Neural progenitor cell (in vitro differentiated cells): Measurements from ENCODE around the gene CLPTM1. TPM values are rescaled to one million over a fixed set of nuclear protein-coding genes. Genes with fewer than 3 reads are reported as not detected.
A peak's percentile ranks its signal among the peaks of the same experiment; 100 is the strongest.
"Not testable (repeated sequence)": the region's sequence is repeated elsewhere in the genome, so short reads cannot be mapped to it uniquely, and the experiment has no call there.

Experiments used
- DNase-seq: peaks from one replicate; pipeline ENCODE4 v3.0.0-alpha.2; 2016; ENCODE audit warnings: low spot score
- H2AFZ ChIP-seq: fragments of 200-600 bp; sonication (generic); replicated peaks from 2 replicates; pipeline ENCODE4 v1.6.1; 2016; ENCODE audit warnings: antibody characterized with exemption
- H3F3A ChIP-seq: fragments of 200-600 bp; sonication (generic); 2 replicates; pipeline ENCODE4 v1.6.1; 2016; ENCODE audit warnings: antibody characterized with exemption, low read depth
- H3K27ac ChIP-seq: fragments of 200-600 bp; sonication (generic); 2 replicates; pipeline ENCODE4 v1.5.1; 2016; ENCODE audit warnings: mild to moderate bottlenecking
- H3K27me3 ChIP-seq: fragments of 200-600 bp; sonication (generic); 2 replicates; pipeline ENCODE4 v1.6.1; 2016; ENCODE audit warnings: mild to moderate bottlenecking, moderate library complexity
- H3K36me3 ChIP-seq: fragments of 200-600 bp; sonication (generic); 2 replicates; pipeline ENCODE4 v1.5.1; 2016
- H3K4me1 ChIP-seq: fragments of 200-600 bp; sonication (generic); 2 replicates; pipeline ENCODE4 v1.6.1; 2016; ENCODE audit warnings: mixed run types
- H3K4me2 ChIP-seq: fragments of 200-600 bp; sonication (generic); 2 replicates; pipeline ENCODE4 v1.6.1; 2016
- H3K4me3 ChIP-seq: fragments of 200-600 bp; sonication (generic); 2 replicates; pipeline ENCODE4 v1.5.1; 2016
- H3K79me2 ChIP-seq: fragments of 200-600 bp; sonication (generic); 2 replicates; pipeline ENCODE4 v1.6.1; 2016; ENCODE audit warnings: low read depth
- H3K9ac ChIP-seq: fragments of 200-600 bp; sonication (generic); 2 replicates; pipeline ENCODE4 v1.6.1; 2016
- H3K9me3 ChIP-seq: fragments of 200-600 bp; sonication (generic); 2 replicates; pipeline ENCODE4 v1.5.1; 2016; ENCODE audit warnings: low read depth
- H4K20me1 ChIP-seq: fragments of 200-600 bp; sonication (generic); 2 replicates; pipeline ENCODE4 v1.6.1; 2016; ENCODE audit warnings: low read depth
- H3K27ac Mint-ChIP-seq: 3 replicates; pipeline ENCODE4 v1.8.0; 2021; ENCODE audit warnings: mixed read lengths
- H3K27me3 Mint-ChIP-seq: 2 replicates; pipeline ENCODE4 v1.8.0; 2022; ENCODE audit warnings: low read depth, mild to moderate bottlenecking, inconsistent platforms, moderate library complexity, mixed read lengths; ENCODE audit not compliant: insufficient read depth
- H3K36me3 Mint-ChIP-seq: 3 replicates; pipeline ENCODE4 v1.8.0; 2021; ENCODE audit warnings: mixed read lengths
- H3K4me1 Mint-ChIP-seq: 3 replicates; pipeline ENCODE4 v1.8.0; 2021; ENCODE audit warnings: mixed read lengths
- H3K4me3 Mint-ChIP-seq: 3 replicates; pipeline ENCODE4 v1.8.0; 2021; ENCODE audit warnings: mild to moderate bottlenecking, moderate library complexity, mixed read lengths
- H3K9me3 Mint-ChIP-seq: 3 replicates; pipeline ENCODE4 v1.8.0; 2020; ENCODE audit warnings: mixed read lengths
- EZH2 ChIP-seq: fragments of 200-600 bp; sonication (generic); IDR thresholded peaks from 2 replicates; pipeline ENCODE4 v1.6.1; 2017; ENCODE audit warnings: antibody characterized with exemption, mild to moderate bottlenecking, moderate library complexity
- EZH2phosphoT487 ChIP-seq: fragments of 200-600 bp; sonication (generic); IDR thresholded peaks from 2 replicates; pipeline ENCODE4 v1.6.1; 2017; ENCODE audit warnings: antibody characterized with exemption
- total RNA-seq: library from RNA; depleted of rRNA; stranded (reverse); fragments of >200 nt; gene quantifications from 2 replicates; pipeline ENCODE4 v1.2.3, GENCODE V29; 2015; ENCODE audit warnings: low replicate concordance
- TF ChIP-seq, protein P1 (sequence below): fragments of 200-600 bp; sonication (generic); IDR thresholded peaks from 2 replicates; pipeline ENCODE4 v1.5.1; 2017; ENCODE audit warnings: antibody characterized with exemption, mild to moderate bottlenecking

The CLPTM1 gene
- total RNA-seq, 1 donor from 2014 or later = 12.1 TPM

DNA sequence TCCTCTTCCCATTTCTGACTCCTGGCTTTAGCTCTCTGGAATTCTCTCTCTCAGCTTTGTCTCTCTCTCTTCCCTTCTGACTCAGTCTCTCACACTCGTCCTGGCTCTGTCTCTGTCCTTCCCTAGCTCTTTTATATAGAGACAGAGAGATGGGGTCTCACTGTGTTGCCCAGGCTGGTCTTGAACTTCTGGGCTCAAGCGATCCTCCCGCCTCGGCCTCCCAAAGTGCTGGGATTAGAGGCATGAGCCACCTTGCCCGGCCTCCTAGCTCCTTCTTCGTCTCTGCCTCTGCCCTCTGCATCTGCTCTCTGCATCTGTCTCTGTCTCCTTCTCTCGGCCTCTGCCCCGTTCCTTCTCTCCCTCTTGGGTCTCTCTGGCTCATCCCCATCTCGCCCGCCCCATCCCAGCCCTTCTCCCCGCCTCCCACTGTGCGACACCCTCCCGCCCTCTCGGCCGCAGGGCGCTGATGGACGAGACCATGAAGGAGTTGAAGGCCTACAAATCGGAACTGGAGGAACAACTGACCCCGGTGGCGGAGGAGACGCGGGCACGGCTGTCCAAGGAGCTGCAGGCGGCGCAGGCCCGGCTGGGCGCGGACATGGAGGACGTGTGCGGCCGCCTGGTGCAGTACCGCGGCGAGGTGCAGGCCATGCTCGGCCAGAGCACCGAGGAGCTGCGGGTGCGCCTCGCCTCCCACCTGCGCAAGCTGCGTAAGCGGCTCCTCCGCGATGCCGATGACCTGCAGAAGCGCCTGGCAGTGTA is 46.9 kb upstream of the CLPTM1 start:
- Mint-ChIP-seq H3K27ac (peak overlapping the region; percentile 10), H3K27me3 (peaks cover 13% of the 10 kb centered on the region), H3K4me3 (no peak overlapping the region), H3K9me3 (no peaks in the 10 kb centered on the region), H3K36me3 (peaks cover 4% of the 10 kb centered on the region), H3K4me1 (peaks cover 33% of the 10 kb centered on the region)
- peaks cover 12% of the 10 kb centered on the region for H4K20me1 ChIP-seq
- peaks cover 42% of the 10 kb centered on the region for H3F3A ChIP-seq
- TF ChIP-seq EZH2 = no peak
- TF ChIP-seq, protein P1, sequence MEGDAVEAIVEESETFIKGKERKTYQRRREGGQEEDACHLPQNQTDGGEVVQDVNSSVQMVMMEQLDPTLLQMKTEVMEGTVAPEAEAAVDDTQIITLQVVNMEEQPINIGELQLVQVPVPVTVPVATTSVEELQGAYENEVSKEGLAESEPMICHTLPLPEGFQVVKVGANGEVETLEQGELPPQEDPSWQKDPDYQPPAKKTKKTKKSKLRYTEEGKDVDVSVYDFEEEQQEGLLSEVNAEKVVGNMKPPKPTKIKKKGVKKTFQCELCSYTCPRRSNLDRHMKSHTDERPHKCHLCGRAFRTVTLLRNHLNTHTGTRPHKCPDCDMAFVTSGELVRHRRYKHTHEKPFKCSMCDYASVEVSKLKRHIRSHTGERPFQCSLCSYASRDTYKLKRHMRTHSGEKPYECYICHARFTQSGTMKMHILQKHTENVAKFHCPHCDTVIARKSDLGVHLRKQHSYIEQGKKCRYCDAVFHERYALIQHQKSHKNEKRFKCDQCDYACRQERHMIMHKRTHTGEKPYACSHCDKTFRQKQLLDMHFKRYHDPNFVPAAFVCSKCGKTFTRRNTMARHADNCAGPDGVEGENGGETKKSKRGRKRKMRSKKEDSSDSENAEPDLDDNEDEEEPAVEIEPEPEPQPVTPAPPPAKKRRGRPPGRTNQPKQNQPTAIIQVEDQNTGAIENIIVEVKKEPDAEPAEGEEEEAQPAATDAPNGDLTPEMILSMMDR = no peak
- TF ChIP-seq EZH2phosphoT487 = no peak
- H3K27me3 ChIP-seq = no peaks in the 10 kb centered on the region
- no peaks in the 10 kb centered on the region for H3K9me3 ChIP-seq
- no peak overlapping the region for H3K27ac ChIP-seq
- H3K4me2 ChIP-seq = no peak overlapping the region
- peaks cover 9% of the 10 kb centered on the region for H3K79me2 ChIP-seq
- peaks cover 10% of the 10 kb centered on the region for H3K4me1 ChIP-seq
- H3K36me3 ChIP-seq = no peaks in the 10 kb centered on the region
- no peak overlapping the region for H3K9ac ChIP-seq
- no peak overlapping the region for H3K4me3 ChIP-seq
- H2AFZ ChIP-seq = no peak overlapping the region
- no peak for DNase-seq

DNA sequence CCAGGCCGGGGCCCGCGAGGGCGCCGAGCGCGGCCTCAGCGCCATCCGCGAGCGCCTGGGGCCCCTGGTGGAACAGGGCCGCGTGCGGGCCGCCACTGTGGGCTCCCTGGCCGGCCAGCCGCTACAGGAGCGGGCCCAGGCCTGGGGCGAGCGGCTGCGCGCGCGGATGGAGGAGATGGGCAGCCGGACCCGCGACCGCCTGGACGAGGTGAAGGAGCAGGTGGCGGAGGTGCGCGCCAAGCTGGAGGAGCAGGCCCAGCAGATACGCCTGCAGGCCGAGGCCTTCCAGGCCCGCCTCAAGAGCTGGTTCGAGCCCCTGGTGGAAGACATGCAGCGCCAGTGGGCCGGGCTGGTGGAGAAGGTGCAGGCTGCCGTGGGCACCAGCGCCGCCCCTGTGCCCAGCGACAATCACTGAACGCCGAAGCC is 46.3 kb upstream of the CLPTM1 start:
- no peak overlapping the region for H3K4me3 Mint-ChIP-seq
- no peak overlapping the region for H2AFZ ChIP-seq
- peaks cover 9% of the 10 kb centered on the region for H3K79me2 ChIP-seq
- TF ChIP-seq, protein P1 = no peak
- TF ChIP-seq EZH2phosphoT487 (no peak), EZH2 (no peak)
- peaks cover 42% of the 10 kb centered on the region for H3F3A ChIP-seq
- peaks cover 35% of the 10 kb centered on the region for H3K4me1 Mint-ChIP-seq
- no peaks in the 10 kb centered on the region for H3K27me3 ChIP-seq
- H3K27ac Mint-ChIP-seq = no peak overlapping the region
- H3K4me1 ChIP-seq = peaks cover 12% of the 10 kb centered on the region
- H4K20me1 ChIP-seq = peaks cover 12% of the 10 kb centered on the region
- no peak for DNase-seq
- H3K4me2 ChIP-seq = no peak overlapping the region
- H3K9me3 Mint-ChIP-seq = no peaks in the 10 kb centered on the region
- H3K9ac ChIP-seq = no peak overlapping the region
- H3K4me3 ChIP-seq = no peak overlapping the region
- no peaks in the 10 kb centered on the region for H3K9me3 ChIP-seq
- no peaks in the 10 kb centered on the region for H3K36me3 ChIP-seq
- peaks cover 13% of the 10 kb centered on the region for H3K27me3 Mint-ChIP-seq
- H3K27ac ChIP-seq = no peak overlapping the region
- peaks cover 2% of the 10 kb centered on the region for H3K36me3 Mint-ChIP-seq

DNA sequence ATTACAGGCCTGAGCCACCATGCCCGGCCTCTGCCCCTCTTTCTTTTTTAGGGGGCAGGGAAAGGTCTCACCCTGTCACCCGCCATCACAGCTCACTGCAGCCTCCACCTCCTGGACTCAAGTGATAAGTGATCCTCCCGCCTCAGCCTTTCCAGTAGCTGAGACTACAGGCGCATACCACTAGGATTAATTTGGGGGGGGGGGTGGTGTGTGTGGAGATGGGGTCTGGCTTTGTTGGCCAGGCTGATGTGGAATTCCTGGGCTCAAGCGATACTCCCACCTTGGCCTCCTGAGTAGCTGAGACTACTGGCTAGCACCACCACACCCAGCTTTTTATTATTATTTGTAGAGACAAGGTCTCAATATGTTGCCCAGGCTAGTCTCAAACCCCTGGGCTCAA is 45.4 kb upstream of the CLPTM1 start:
- Histone ChIP-seq H3K4me1 (peaks cover 15% of the 10 kb centered on the region), H3K4me2 (no peak overlapping the region), H3K79me2 (peaks cover 9% of the 10 kb centered on the region), H3F3A (peaks cover 37% of the 10 kb centered on the region), H3K9me3 (no peaks in the 10 kb centered on the region), H2AFZ (no peak overlapping the region), H3K27ac (no peak overlapping the region), H3K36me3 (no peaks in the 10 kb centered on the region), H3K9ac (no peak overlapping the region), H3K27me3 (no peaks in the 10 kb centered on the region), H4K20me1 (peaks cover 12% of the 10 kb centered on the region), H3K4me3 (no peak overlapping the region)
- no peak overlapping the region for H3K27ac Mint-ChIP-seq
- TF ChIP-seq, protein P1 = no peak
- TF ChIP-seq EZH2 = no peak
- TF ChIP-seq EZH2phosphoT487 = no peak
- peaks cover 11% of the 10 kb centered on the region for H3K27me3 Mint-ChIP-seq
- peaks cover 39% of the 10 kb centered on the region for H3K4me1 Mint-ChIP-seq
- no peaks in the 10 kb centered on the region for H3K9me3 Mint-ChIP-seq
- H3K4me3 Mint-ChIP-seq = no peak overlapping the region
- peaks cover 2% of the 10 kb centered on the region for H3K36me3 Mint-ChIP-seq
- no peak for DNase-seq

DNA sequence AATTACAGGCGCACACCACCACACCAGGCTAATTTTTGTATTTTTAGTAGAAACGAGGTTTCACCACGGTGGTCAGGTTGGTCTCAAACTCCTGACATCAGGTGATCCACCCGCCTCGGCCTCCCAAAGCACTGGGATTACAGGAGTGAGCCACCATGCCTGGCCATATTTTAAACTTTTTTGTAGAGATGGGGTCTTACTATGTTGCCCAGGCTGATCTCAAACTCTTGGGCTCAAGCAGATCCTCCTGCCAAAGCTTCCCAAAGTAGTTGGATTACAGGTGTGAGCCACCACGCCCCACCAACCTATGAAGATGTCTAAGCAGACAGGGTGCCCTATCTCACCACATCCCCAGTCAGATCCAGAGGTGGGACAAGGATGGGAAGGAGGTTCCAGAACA is 43.3 kb upstream of the CLPTM1 start:
- H3K4me1 Mint-ChIP-seq = peaks cover 30% of the 10 kb centered on the region
- not testable (repeated sequence) for H3K27me3 ChIP-seq, H3K36me3 Mint-ChIP-seq, H3K27ac Mint-ChIP-seq, H3K27ac ChIP-seq, H3K4me1 ChIP-seq, H3K36me3 ChIP-seq, H3K27me3 Mint-ChIP-seq, H3K9ac ChIP-seq, H3K9me3 ChIP-seq, DNase-seq, H4K20me1 ChIP-seq, H3K4me2 ChIP-seq, H3K79me2 ChIP-seq, H3K9me3 Mint-ChIP-seq, H2AFZ ChIP-seq, H3K4me3 ChIP-seq, H3K4me3 Mint-ChIP-seq
- peaks cover 17% of the 10 kb centered on the region for H3F3A ChIP-seq
